Gastrocnemius medialis (tissue), 4 donors: Measurements from ENCODE around the gene FAM78B. TPM values are rescaled to one million over a fixed set of nuclear protein-coding genes. Genes with fewer than 3 reads are reported as not detected.

Source experiments
- ATAC-seq, 2 donors: fragments of 150-250 bp; one replicate each; pipeline ENCODE4 v1.9.1; 2016
- DNase-seq, 2 donors: peaks; one replicate each; pipeline ENCODE4 v3.0.0-alpha.2; 2019
- H3K27ac ChIP-seq, 4 donors: fragments of 200-600 bp; sonication (generic); 1 replicate in 1 of 4; 2 replicates in 3 of 4; pipeline ENCODE4 v1.5.1; 2016 to 2018; ENCODE audit warnings: mild to moderate bottlenecking in 2 of 4, moderate library complexity in 1 of 4
- H3K27me3 ChIP-seq, 3 donors: fragments of 200-600 bp; sonication (generic) in 2 of 3; 1 replicate in 1 of 3; 2 replicates in 2 of 3; pipeline versions ENCODE4 v1.5.1 to v1.6.0; 2016 to 2019; ENCODE audit warnings: mild to moderate bottlenecking in 1 of 3, moderate library complexity in 1 of 3
- H3K36me3 ChIP-seq, 2 donors: fragments of 200-600 bp; sonication (generic) in 1 of 2; one replicate each; pipeline ENCODE4 v1.5.1; 2017 to 2018
- H3K4me1 ChIP-seq, 2 donors: fragments of 200-600 bp; sonication (generic) in 1 of 2; one replicate each; pipeline ENCODE4 v1.5.1; 2016 to 2017; ENCODE audit warnings: mild to moderate bottlenecking in 2 of 2
- H3K4me3 ChIP-seq, 4 donors: fragments of 200-600 bp; sonication (generic) in 3 of 4; 1 replicate in 1 of 4; 2 replicates in 3 of 4; pipeline ENCODE4 v1.5.1; 2016 to 2019; ENCODE audit warnings: mild to moderate bottlenecking in 2 of 4
- H3K9me3 ChIP-seq, 3 donors: fragments of 200-600 bp; sonication (generic) in 2 of 3; 1 replicate in 1 of 3; 2 replicates in 2 of 3; pipeline ENCODE4 v1.5.1; 2016 to 2019
- POLR2A ChIP-seq, 2 donors: fragments of 450-650 bp; IDR thresholded peaks; one replicate each; pipeline ENCODE4 v1.6.1; 2017; ENCODE audit warnings: antibody characterized with exemption in 2 of 2, mild to moderate bottlenecking in 2 of 2, moderate library complexity in 2 of 2
- in situ Hi-C, 4 donors: fragments of 200-750 bp; cut with MboI; loops; one replicate each; pipeline versions ENCODE4 v1.15.0 to v1.8.0; 2017; ENCODE audit warnings: low sequenced_read_pairs in 4 of 4
- intact Hi-C: fragments of 100-400 bp; cut with DNase I; formaldehyde crosslinking; loops from one replicate; pipeline ENCODE4 v1.15.1; 2023; ENCODE audit warnings: low total_unique reads
- total RNA-seq, 4 donors: library from RNA; depleted of rRNA; stranded (reverse); fragments of >200 nt; gene quantifications; one replicate each; pipeline versions ENCODE4 v1.1.0 to v1.2.3, GENCODE V29; 2016
- TF ChIP-seq, protein P1 (sequence below), 5 experiments: fragments of 450-650 bp in 3 of 5; fragments of 200-600 bp in 2 of 5; sonication (generic) in 2 of 5; IDR thresholded peaks in 4 of 5; conservative IDR thresholded peaks in 1 of 5; 1 replicate in 4 of 5; 2 replicates in 1 of 5; pipeline ENCODE4 v1.5.1; 2016 to 2019; ENCODE audit warnings: antibody characterized with exemption in 5 of 5, mild to moderate bottlenecking in 3 of 5, moderate library complexity in 3 of 5

Gene FAM78B
- total RNA-seq, 4 donors from 2014 or later, result 1.6 to 9.9 (median 2.6) TPM

- intact Hi-C loops (no loop called here), in situ Hi-C loops (no loop called here)
- Histone ChIP-seq H3K27me3 (no peaks in the 10 kb centered on the region), H3K36me3 (no peaks in the 10 kb centered on the region), H3K4me1 (peaks cover 9 to 16% of the 10 kb centered on the region in 2 donors), H3K4me3 (no peak overlapping the region), H3K27ac (no peak overlapping the region), H3K9me3 (no peaks in the 10 kb centered on the region)
- no peak for TF ChIP-seq POLR2A (IDR thresholded peaks at IDR 0.05)
- TF ChIP-seq, protein P1, sequence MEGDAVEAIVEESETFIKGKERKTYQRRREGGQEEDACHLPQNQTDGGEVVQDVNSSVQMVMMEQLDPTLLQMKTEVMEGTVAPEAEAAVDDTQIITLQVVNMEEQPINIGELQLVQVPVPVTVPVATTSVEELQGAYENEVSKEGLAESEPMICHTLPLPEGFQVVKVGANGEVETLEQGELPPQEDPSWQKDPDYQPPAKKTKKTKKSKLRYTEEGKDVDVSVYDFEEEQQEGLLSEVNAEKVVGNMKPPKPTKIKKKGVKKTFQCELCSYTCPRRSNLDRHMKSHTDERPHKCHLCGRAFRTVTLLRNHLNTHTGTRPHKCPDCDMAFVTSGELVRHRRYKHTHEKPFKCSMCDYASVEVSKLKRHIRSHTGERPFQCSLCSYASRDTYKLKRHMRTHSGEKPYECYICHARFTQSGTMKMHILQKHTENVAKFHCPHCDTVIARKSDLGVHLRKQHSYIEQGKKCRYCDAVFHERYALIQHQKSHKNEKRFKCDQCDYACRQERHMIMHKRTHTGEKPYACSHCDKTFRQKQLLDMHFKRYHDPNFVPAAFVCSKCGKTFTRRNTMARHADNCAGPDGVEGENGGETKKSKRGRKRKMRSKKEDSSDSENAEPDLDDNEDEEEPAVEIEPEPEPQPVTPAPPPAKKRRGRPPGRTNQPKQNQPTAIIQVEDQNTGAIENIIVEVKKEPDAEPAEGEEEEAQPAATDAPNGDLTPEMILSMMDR (IDR thresholded peaks at IDR 0.05 in 4 of 5, conservative IDR thresholded peaks at IDR 0.05 in 1 of 5), result no peak
- DNase-seq, result no peak
- no peak for ATAC-seq
These were observed 97.4 kb downstream of the FAM78B start for GRCh38 chr1:166069390-166069789.

DNA sequence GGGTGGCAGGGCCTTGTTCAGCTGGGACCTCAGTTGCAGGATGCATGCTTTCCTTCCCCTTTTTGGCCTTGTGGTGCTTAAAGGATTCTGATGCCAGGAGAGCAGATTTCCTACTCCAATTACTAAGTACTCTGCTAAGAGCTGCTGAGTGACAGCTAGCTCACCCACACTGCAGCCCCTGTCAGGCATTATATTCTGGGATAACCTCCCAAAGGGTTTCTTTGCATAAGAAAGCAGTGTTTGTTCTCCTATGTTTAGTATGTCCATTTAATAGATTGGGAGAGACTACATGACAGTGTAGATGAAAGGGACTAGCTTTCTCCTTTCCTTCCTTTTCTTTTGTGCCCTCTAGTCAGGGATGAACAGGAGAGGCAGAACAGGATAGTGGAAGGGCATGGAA, 100.7 kb downstream of the FAM78B start:
- DNase-seq (no peak), ATAC-seq (no peak)
- Histone ChIP-seq H3K9me3 (no peaks in the 10 kb centered on the region), H3K4me1 (peaks cover 17 to 26% of the 10 kb centered on the region in 2 donors), H3K36me3 (no peaks in the 10 kb centered on the region), H3K27ac (no peak overlapping the region), H3K4me3 (no peak overlapping the region), H3K27me3 (no peaks in the 10 kb centered on the region)
- in situ Hi-C loops, result no loop called here
- TF ChIP-seq, protein P1 (IDR thresholded peaks at IDR 0.05 in 4 of 5, conservative IDR thresholded peaks at IDR 0.05 in 1 of 5), result no peak
- TF ChIP-seq POLR2A (IDR thresholded peaks at IDR 0.05), result no peak
- intact Hi-C loops, result no loop called here

DNA sequence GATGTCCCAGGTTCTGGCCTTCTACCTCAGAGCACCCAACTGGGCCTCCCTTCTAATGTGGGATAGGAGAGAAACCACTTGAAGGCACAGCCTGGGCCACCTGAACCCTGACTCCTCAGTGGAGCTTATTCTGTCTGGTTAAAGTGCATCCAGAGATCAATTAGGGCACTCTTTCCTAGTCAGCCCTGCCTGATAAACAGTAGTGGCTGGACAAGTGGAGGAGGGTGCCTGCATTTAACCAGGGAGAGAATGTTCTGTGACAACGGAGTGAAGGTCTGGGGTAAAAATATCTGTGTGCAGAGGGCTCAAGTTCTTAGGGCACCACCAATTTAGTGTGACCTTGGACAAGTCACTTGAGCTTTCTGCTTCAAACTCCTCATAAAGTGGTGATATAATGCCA, 101.8 kb downstream of the FAM78B start:
- Histone ChIP-seq H3K4me1 (peaks cover 17 to 26% of the 10 kb centered on the region in 2 donors), H3K27me3 (no peaks in the 10 kb centered on the region), H3K4me3 (no peak overlapping the region), H3K36me3 (no peaks in the 10 kb centered on the region), H3K27ac (peak overlapping the region in 1 of 4 donors; percentile 57), H3K9me3 (no peaks in the 10 kb centered on the region)
- DNase-seq (no peak), ATAC-seq (peak in 1 of 2 donors; percentile 28)
- TF ChIP-seq, protein P1 (IDR thresholded peaks at IDR 0.05 in 4 of 5, conservative IDR thresholded peaks at IDR 0.05 in 1 of 5), result no peak
- TF ChIP-seq POLR2A (IDR thresholded peaks at IDR 0.05), result no peak
- intact Hi-C loops (no loop called here), in situ Hi-C loops (no loop called here)

DNA sequence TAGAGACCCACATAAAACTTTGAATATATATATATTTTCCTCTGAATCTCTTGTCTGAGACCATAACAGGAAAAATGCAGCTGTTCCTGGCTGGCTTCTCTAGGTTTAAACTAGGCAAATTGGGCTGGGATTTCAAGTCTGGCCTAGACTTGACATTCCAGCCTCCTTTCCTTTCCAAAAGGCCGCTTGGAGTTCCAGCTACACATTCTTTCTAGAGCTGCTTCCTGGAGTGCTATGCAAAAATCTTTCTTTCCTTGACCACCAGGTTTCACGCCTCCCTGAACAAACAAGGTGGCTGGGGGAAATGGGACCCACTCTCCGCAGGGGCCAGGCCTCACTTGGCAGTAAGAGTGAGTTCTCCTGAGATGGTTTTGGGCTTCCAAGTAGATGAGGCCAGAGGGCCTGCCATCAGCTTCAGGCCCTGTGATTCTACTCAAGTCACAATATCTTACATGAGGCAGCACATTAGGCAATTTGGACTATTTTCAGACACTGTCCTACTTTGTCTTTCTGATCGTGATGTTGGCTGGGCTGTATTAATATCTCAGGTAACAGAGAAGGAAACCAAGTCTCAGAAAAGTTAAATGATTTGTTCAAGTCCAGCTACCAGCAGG, 102.4 kb downstream of the FAM78B start:
- intact Hi-C loops (no loop called here), in situ Hi-C loops (no loop called here)
- Histone ChIP-seq H3K4me3 (no peak overlapping the region), H3K9me3 (no peaks in the 10 kb centered on the region), H3K27me3 (no peaks in the 10 kb centered on the region), H3K4me1 (peaks cover 17 to 26% of the 10 kb centered on the region in 2 donors), H3K36me3 (no peaks in the 10 kb centered on the region), H3K27ac (peak overlapping the region in 1 of 4 donors; percentile 57)
- TF ChIP-seq, protein P1 (IDR thresholded peaks at IDR 0.05 in 4 of 5, conservative IDR thresholded peaks at IDR 0.05 in 1 of 5), result no peak
- no peak for TF ChIP-seq POLR2A (IDR thresholded peaks at IDR 0.05)
- peak; percentile 33 to 61 for ATAC-seq
- DNase-seq, result no peak

DNA sequence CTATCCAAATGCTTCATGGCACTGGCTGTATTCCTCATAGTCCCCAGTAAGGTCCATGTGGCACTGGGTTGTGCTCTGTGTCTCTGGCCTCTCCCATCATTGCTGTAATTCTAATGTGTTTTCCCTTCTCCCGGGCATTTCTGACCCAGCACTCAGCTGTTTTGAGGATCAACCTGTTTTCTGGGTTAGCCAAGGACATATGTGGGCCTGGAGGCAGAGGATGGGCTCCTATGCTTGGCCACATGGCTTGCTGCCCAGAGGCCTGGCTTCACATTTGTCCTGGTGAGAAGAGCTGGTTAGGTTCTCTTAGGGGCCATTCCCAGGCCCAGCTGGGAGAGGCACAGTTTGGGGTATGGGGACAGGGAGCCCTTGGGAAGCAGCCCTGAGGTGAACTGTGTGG, 103.1 kb downstream of the FAM78B start:
- in situ Hi-C loops, result no loop called here
- Histone ChIP-seq H3K36me3 (no peaks in the 10 kb centered on the region), H3K4me1 (peaks cover 17 to 26% of the 10 kb centered on the region in 2 donors), H3K9me3 (no peaks in the 10 kb centered on the region), H3K27ac (no peak overlapping the region), H3K27me3 (no peaks in the 10 kb centered on the region), H3K4me3 (no peak overlapping the region)
- TF ChIP-seq, protein P1 (IDR thresholded peaks at IDR 0.05 in 4 of 5, conservative IDR thresholded peaks at IDR 0.05 in 1 of 5), result no peak
- DNase-seq (no peak), ATAC-seq (no peak)
- intact Hi-C loops, result no loop called here
